ENCODE measurements around the gene CTU1. TPM values are rescaled to one million over a fixed set of nuclear protein-coding genes. Genes with fewer than 3 reads are reported as not detected.

CTU1 gene
- total and polyA plus RNA-seq, 10 of the 15 experiments (the other 5 are each of a cell fraction or from before 2014, with no cell fraction given): 0.02 to 10.5 (median 3.0) TPM; not detected in 1

- Histone ChIP-seq H2AFZ (ENCODE audit: control insufficient read depth, low read depth, low read length) (no peak overlapping the region), H3K9ac (ENCODE audit: control insufficient read depth, insufficient read depth, low read length) (no peak overlapping the region), H3K27ac (ENCODE audit: control insufficient read depth, insufficient read depth) (no peak overlapping the region), H3K4me1 (ENCODE audit: control insufficient read depth, insufficient read depth, low read length) (no peaks in the 10 kb centered on the region), H3K4me3 (no peak overlapping the region), H4K20me1 (ENCODE audit: control insufficient read depth, insufficient read depth) (no peaks in the 10 kb centered on the region), H3K79me2 (ENCODE audit: control insufficient read depth, insufficient read depth, low read length) (peaks cover 15% of the 10 kb centered on the region), H3K27me3 (replicated peaks in 1 of 2; ENCODE audit: control insufficient read depth in 2 of 2, insufficient read depth in 2 of 2, low read length in 1 of 2) (no peaks in the 10 kb centered on the region), H3K36me3 (ENCODE audit: control insufficient read depth in 2 of 2, insufficient read depth in 2 of 2, low read length in 1 of 2) (no peaks in the 10 kb centered on the region), H3K4me2 (ENCODE audit: control insufficient read depth, insufficient read depth) (no peak overlapping the region), H3K9me3 (replicated peaks; ENCODE audit: control insufficient read depth, insufficient read depth, low read length) (no peaks in the 10 kb centered on the region)
- SMC1A ChIA-PET (ENCODE audit: uncharacterized antibody, unreplicated experiment): interaction anchor here (0.7 to 0.9 kb wide), 2 partner anchors 50 to 1028 kb away, joined by 3 read pairs; partner anchors contain the start of gene ZNF616
- no peak for FAIRE-seq
- CTCF ChIA-PET: no interaction called here
- no peak for ATAC-seq
- WGBS (ENCODE audit: insufficient coverage, insufficient replicate concordance, low lambda C conversion rate, missing lambda C conversion rate): 22% methylated on average over 6 of the region's 6 CpGs
- POLR2A ChIA-PET: no interaction called here
- BruUV-seq (replicated peaks): no TSS peak
- RAD21 ChIA-PET (ENCODE audit: unreplicated experiment): no interaction called here
- DNase-seq (ENCODE audit: low read depth, low spot score): no peak
- in situ Hi-C loops (cut with MboI): no loop called here
- intact Hi-C loops (cut with micrococcal nuclease; ENCODE audit: unreplicated experiment): no loop called here
- TF ChIP-seq ZNF217 (IDR thresholded peaks at IDR 0.05) (no peak), SUPT20H (IDR thresholded peaks at IDR 0.05; ENCODE audit: borderline replicate concordance, control insufficient read depth, low read depth, low read length) (no peak), TCF7 (IDR thresholded peaks at IDR 0.05; ENCODE audit: borderline replicate concordance) (no peak), PBX3 (IDR thresholded peaks at IDR 0.05; ENCODE audit: insufficient replicate concordance, low read depth, low read length) (no peak), YY1 (IDR thresholded peaks at IDR 0.05; ENCODE audit: low read depth, low read length) (no peak), FOXM1 (IDR thresholded peaks at IDR 0.05; ENCODE audit: low read depth, low read length) (no peak), BCL3 (IDR thresholded peaks at IDR 0.05; ENCODE audit: borderline replicate concordance, insufficient read depth, low read depth, low read length, poor library complexity, severe bottlenecking) (no peak), POLR2AphosphoS2 (IDR thresholded peaks at IDR 0.05; ENCODE audit: low read depth, low read length) (no peak), ZBED1 (IDR thresholded peaks at IDR 0.05; ENCODE audit: borderline replicate concordance) (no peak), PKNOX1 (IDR thresholded peaks at IDR 0.05) (no peak; the same call in 1 of the 2 replicates), RCOR1 (conservative IDR thresholded peaks at IDR 0.05; ENCODE audit: low read depth, low read length) (no peak), RELA (IDR thresholded peaks at IDR 0.05; ENCODE audit: borderline replicate concordance, partially characterized antibody) (no peak), JUND (IDR thresholded peaks at IDR 0.05; ENCODE audit: low read depth, low read length) (no peak)
Observed at GRCh38 chr19:51111606-51112005, 3.4 kb upstream of the CTU1 start.

All from GM12878 (cell line).